ENCODE results near the gene SPAG6. TPM values are rescaled to one million over a fixed set of nuclear protein-coding genes. Genes with fewer than 3 reads are reported as not detected.

The SPAG6 gene
- total and polyA plus RNA-seq, 9 of the 15 experiments (the other 6 are each of a cell fraction or from before 2014, with no cell fraction given) = 3.5 to 23.1 (median 11.8) TPM

GRCh38 chr10:22453948-22454591 is 108.8 kb downstream of the SPAG6 start:
- no peak for TF ChIP-seq SOX6 (IDR thresholded peaks at IDR 0.05)
- no peak for TF ChIP-seq GTF2F1 (IDR thresholded peaks at IDR 0.05; ENCODE audit: low read depth, low read length)
- TF ChIP-seq CHCHD3 (CRISPR knock-in tag; IDR thresholded peaks at IDR 0.05) = no peak
- TF ChIP-seq FOXP1 (CRISPR knock-in tag; IDR thresholded peaks at IDR 0.05) = no peak
- no peak for TF ChIP-seq SRSF9 (IDR thresholded peaks at IDR 0.05; ENCODE audit: borderline replicate concordance, low read depth, low read length)
- no peak for TF ChIP-seq PBX2 (CRISPR knock-in tag; IDR thresholded peaks at IDR 0.05; ENCODE audit: low read depth)
- TF ChIP-seq PBX2 (tag; conservative IDR thresholded peaks at IDR 0.05; ENCODE audit: low read depth) = 0 out of 2 replicates have a peak, but pooled peaks have one; percentile 35
- TF ChIP-seq LEF1 (IDR thresholded peaks at IDR 0.05) = no peak
- no peak for TF ChIP-seq SMARCA5 (IDR thresholded peaks at IDR 0.05)
- TF ChIP-seq ZNF445 (CRISPR knock-in tag; IDR thresholded peaks at IDR 0.05; ENCODE audit: low read depth) = no peak
- TF ChIP-seq GTF3C2 (IDR thresholded peaks at IDR 0.05; ENCODE audit: borderline replicate concordance, extremely low read depth, insufficient read length) = no peak
- peak; percentile 55 for TF ChIP-seq NFIC (IDR thresholded peaks at IDR 0.05)
- TF ChIP-seq MEIS2 (IDR thresholded peaks at IDR 0.05; ENCODE audit: partially characterized antibody) = peak; percentile 42
- Histone ChIP-seq H3K9ac (ENCODE audit: insufficient read depth in 1 of 2, low read depth in 2 of 2, low read length in 2 of 2) (no peak overlapping the region), H3K4me3 (no peak overlapping the region), H3K9me1 (ENCODE audit: control insufficient read depth, insufficient read depth, low read length) (no peaks in the 10 kb centered on the region), H3K27me3 (ENCODE audit: control insufficient read depth in 2 of 2, insufficient read depth in 2 of 2, low read length in 2 of 2) (no peaks in the 10 kb centered on the region), H3K36me3 (ENCODE audit: control insufficient read depth, insufficient read depth, low read length) (no peaks in the 10 kb centered on the region), H3K79me2 (ENCODE audit: control insufficient read depth, insufficient read depth, low read length) (no peaks in the 10 kb centered on the region), H3K4me1 (replicated peaks in 1 of 2; ENCODE audit: control insufficient read depth in 2 of 2, insufficient read depth in 2 of 2, low read length in 2 of 2) (peaks cover 0 to 10% of the 10 kb centered on the region in 2 experiments; a peak in 3 of 5 replicates), H4K20me1 (replicated peaks; ENCODE audit: control insufficient read depth, insufficient read depth, low read length) (no peaks in the 10 kb centered on the region), H2AFZ (ENCODE audit: low read depth, low read length) (0 out of 2 replicates have a peak overlapping the region, but pooled peaks have one; percentile 1), H3K27ac (ENCODE audit: extremely low read depth, low read depth, low read length) (no peak overlapping the region), H3K9me3 (replicated peaks; ENCODE audit: control insufficient read depth, insufficient read depth, low read depth, low read length) (no peaks in the 10 kb centered on the region), H3K4me2 (ENCODE audit: insufficient read depth, low read length) (no peak overlapping the region)
- no peak for FAIRE-seq
- CTCF ChIA-PET (ENCODE audit: low intra/inter-chr PET ratio) = no interaction called here
- intact Hi-C loops (cut with micrococcal nuclease) = no loop called here
- WGBS (ENCODE audit: insufficient coverage, low coverage, missing lambda C conversion rate) = 48% methylated on average over 10 of the region's 10 CpGs
- BruUV-seq (replicated peaks) = no TSS peak
- POLR2A ChIA-PET = interaction anchor here (0.6 to 1.1 kb wide), 2 partner anchors 13 kb away, joined by 3 read pairs; no protein-coding TSS in a partner anchor
- ATAC-seq = peak; percentile 34
- no peak for DNase-seq (ENCODE audit: extremely low read depth in 1 of 4, low spot score in 3 of 4)
- in situ Hi-C loops (cut with MboI) = no loop called here
